Measurements from ENCODE around the gene AATK. TPM values are rescaled to one million over a fixed set of nuclear protein-coding genes. Genes with fewer than 3 reads are reported as not detected.

The AATK gene
- total RNA-seq, 2 experiments from 2014 or later, result 0.15 to 0.38 TPM

DNA sequence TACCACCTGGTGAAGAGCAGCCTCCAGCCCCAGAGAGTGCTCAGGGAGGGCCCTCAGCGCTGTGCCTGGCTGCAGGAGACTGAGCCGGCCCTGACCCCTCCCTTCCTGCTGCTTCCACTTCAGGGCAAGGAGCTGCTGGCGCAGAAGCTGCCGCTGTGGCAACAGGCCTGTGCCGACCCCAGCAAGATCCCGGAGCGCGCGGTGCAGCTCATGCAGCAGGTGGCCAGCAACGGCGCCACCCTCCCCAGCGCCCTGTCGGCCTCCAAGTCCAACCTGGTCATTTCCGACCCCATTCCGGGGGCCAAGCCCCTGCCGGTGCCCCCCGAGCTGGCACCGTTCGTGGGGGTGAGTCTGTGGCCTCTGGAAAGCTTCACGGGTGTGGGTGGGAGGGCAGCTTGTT lies 62.6 kb downstream of the AATK start:
- CTCF ChIA-PET, result interaction anchor here (1.3 to 3.7 kb wide), 5 partner anchors 9 to 676 kb away, joined by 3 to 50 read pairs (median 9); no protein-coding TSS in a partner anchor
- POLR2A ChIA-PET, result no interaction called here

DNA sequence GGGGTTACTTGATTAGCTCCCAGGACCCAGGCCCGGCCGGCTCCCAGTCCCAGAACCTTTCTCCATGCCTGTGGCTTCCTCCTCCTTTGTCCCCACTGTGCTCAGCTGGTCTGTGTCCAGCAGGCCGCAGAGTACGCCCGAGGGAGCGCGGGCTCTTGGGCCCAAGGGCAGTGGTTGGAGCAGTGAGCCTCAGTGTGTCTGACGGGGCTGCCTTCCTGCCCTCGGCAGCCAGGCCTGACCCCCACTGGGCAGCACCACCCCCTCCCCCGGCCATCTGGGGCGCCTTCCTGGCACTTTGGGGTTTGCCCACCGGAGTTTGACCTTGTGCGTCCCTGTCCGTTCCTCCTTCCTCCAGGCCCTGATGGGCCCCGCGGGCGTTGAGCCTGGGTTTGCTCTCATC lies 63.2 kb downstream of the AATK start:
- ChIA-PET POLR2A (no interaction called here), CTCF (interaction anchor here (1.0 to 3.7 kb wide), 15 partner anchors 9 to 204 kb away, joined by 3 to 50 read pairs (median 6); partner anchors contain the start of genes NDUFAF8 and TEPSIN)

DNA sequence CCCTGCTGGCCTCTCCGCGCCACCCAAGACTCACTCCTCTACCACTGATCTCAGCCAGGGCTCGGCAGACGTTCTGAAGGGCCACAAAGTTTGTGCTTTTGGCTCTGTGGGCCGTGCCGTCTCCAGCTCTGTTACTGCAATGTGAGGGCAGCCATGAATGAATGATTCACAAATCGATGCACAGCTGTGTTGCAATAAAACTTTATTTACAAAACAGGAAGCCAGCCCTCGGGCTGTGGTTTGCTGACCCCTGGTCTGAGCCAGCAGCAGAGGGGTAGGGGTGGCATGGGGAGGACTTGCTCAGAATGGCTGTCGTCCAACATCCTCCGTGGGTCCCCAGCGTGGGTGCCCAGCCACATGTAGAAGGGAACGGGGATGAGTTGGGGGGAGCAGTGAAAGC lies 63.7 kb downstream of the AATK start:
- CTCF ChIA-PET, result interaction anchor here (0.6 to 3.7 kb wide), 25 partner anchors 10 to 675 kb away, joined by 3 to 50 read pairs (median 4); partner anchors contain the start of genes CEP131, NDUFAF8 and TEPSIN
- POLR2A ChIA-PET, result no interaction called here

DNA sequence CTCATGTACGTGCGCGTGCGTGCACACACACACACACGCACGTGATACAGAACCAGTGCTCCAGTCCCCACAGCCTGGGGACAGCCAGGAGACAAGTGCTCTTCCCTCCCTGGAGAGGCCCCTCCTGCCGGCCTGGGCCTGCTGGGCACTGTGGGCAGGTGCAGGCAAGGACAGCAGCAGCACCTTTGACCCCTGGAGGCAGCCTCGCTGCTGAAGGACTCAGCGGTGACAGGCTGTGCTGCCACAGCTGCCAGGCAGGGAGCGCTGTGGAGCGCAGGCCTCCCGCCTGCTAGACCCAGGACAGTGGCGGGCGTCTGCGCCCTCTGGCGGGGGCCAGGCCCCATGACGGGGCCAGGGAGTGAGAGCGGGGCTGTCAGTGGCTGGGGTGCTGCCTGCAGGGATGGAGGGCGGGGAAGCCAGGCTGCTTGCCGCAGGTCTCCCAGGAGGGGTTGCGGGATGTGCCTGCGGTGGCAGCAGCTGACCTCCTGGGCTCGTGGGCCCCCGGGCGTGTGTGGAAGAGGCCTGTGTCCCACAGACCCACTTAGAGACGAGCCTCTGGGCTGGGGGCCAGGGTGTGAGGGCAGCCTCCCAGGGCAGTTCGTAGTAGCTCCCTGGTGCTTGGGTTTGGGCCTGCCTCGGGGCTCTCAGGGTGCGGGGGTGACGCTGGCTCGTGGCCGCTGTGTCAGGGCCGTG lies 64.3 kb downstream of the AATK start:
- POLR2A ChIA-PET, result no interaction called here
- CTCF ChIA-PET, result interaction anchor here (0.6 to 3.7 kb wide), 32 partner anchors 11 to 675 kb away, joined by 3 to 50 read pairs (median 4); partner anchors contain the start of genes CEP131, NDUFAF8 and TEPSIN

DNA sequence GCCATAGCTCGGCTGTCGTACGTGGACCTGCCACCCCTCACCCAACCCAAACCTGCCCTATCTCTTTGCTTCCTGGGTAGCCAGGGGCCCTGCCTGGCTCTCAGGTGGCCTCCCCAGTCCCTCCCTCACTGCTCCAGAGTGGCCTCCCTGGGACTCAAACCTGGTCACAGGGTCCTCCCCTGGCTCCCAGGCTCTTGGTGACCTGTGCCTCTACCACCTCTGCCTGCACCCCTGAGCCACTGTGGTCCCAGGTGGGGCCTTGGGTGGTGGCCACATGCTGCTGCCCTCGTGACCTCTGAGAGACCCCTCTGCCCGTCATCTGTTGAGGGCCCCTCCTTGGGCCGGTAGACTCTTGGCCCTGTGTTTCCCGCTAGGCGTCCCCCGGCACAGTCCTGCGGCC lies 65.4 kb downstream of the AATK start:
- POLR2A ChIA-PET, result no interaction called here
- CTCF ChIA-PET, result interaction anchor here (1.4 kb wide), 1 partner anchor 75 kb away, joined by 3 read pairs; no protein-coding TSS in a partner anchor

DNA sequence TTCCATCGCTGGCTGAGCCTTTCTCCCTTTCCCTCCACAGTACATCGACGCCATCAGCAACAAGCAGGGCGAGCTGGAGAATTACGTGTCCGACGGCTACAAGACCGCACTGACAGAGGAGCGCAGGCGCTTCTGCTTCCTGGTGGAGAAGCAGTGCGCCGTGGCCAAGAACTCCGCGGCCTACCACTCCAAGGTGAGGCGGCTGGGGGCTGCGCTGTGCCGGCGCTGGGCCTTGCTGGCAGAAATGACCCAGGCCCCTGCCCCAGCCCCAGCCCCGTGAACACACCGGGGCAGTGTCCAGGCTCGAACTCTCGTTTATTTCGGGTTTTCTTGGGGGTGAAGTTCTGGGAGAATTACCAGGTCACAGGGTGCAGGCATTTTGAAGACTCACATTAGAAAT lies 66.1 kb downstream of the AATK start:
- ChIA-PET POLR2A (no interaction called here), CTCF (interaction anchor here (1.4 to 2.7 kb wide), 2 partner anchors 74 to 77 kb away, joined by 3 to 13 read pairs; no protein-coding TSS in a partner anchor)

DNA sequence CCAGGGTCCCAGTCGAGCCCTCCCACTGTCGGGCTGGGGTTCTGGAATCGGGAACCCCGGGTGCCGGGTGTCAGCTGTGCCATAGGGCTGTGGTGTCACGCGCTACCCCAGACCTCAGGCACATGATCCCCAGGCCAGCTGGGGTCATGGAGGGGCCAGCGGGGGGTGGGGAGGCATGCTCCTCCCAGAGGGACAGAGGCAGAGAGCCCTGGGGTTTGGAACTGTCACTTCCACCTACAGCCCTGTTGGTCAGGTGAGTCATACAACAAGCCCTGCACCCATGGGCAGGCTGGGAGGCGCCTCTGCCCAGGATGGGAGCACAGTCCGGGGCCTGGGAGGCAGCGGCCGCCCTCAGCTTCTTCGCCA lies 68.1 kb downstream of the AATK start:
- ChIA-PET POLR2A (interaction anchor here (0.7 to 0.8 kb wide), 2 partner anchors 63 to 141 kb away, joined by 3 to 4 read pairs; partner anchors contain the start of genes BAIAP2, NDUFAF8 and TEPSIN), CTCF (interaction anchor here (0.7 to 2.7 kb wide), 9 partner anchors 41 to 387 kb away, joined by 3 to 13 read pairs (median 4); no protein-coding TSS in a partner anchor)

DNA sequence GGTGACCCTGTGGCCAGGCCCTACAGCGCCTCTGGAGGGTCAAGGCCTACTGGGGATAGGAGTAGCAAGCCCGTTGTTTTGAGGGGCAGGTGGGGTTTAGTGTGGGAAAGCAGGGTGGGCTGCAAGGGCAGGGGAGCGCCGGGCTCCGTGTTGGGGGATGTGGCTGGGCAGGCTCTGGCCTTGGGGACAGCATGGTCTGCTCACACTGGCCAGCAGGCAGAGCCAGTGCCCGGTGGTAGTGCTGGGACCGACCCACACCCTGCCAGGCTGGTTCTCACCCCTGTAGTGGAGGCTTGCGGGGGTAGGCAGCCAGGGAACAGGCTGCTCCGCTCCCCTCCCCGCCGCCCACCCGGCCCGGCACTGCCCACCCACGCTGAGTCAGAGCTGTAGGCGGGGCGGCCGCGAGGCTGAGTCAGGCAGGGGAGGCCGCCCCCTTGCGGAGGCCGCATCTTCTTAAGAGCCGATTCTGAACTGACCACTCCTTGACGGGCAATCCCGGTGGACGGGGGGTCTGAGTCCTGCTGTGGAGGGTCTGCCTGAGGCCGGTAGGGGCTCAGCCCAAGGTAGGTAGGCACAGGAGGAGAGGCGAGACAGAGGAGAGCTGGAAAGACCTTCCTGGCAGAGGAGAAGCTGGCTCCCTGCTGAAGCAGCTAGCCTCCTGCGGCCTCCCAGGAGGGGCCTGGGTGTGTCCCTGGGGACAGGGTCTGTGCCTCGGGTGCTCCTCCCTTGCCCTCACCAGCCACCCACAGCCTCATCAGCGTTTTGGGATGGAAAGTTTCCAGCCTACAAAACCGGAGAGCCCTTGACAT lies 68.7 kb downstream of the AATK start:
- POLR2A ChIA-PET, result interaction anchor here (0.7 to 0.8 kb wide), 2 partner anchors 62 to 142 kb away, joined by 3 to 4 read pairs; partner anchors contain the start of genes BAIAP2, NDUFAF8 and TEPSIN
- CTCF ChIA-PET, result interaction anchor here (0.7 to 2.7 kb wide), 10 partner anchors 40 to 387 kb away, joined by 3 to 13 read pairs (median 4); no protein-coding TSS in a partner anchor

DNA sequence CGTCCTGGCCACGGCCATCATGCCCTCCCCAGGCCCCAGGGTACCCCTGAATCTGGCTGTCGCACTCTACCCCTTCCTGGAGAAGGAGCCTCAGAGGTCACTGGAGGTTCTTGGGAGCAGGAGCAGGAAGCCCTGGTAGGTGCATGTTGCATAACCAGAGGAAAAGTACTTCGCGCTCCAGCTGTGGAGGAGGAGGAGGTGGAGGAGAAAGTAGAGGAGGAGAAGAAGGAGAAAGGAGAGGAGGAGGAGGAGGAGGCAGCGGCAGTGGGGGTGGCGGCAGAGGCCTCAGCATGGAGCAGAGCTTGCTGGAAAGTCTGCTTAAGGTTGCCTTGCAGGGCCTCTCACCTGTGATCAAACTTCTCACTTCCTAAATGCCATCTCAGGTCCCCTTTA lies 69.3 kb downstream of the AATK start:
- ChIA-PET CTCF (interaction anchor here (0.8 to 1.7 kb wide), 6 partner anchors 39 to 141 kb away, joined by 3 to 7 read pairs (median 4); no protein-coding TSS in a partner anchor), POLR2A (no interaction called here)

DNA sequence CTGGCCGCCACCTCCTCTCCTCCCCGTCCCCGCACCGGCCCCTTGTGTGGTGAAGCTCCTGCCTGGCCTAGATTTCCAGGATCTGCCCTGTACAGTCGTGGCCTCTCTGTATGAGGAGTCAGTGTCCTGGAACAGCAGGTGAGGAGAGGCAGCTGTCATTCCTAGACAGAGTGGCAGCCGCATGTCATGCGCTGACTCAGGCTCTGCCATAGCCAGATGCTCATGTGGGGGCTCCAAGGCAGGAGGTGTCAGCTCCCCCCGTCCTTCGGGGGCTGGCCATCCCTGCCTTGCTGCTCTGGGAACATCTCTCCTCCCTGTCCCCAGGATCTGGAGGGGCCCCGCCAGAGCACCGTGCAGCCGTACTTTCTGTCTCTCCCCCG lies 70.6 kb downstream of the AATK start:
- ChIA-PET CTCF (interaction anchor here (1.0 to 2.2 kb wide), 3 partner anchors 72 to 197 kb away, joined by 3 to 13 read pairs (median 8); no protein-coding TSS in a partner anchor), POLR2A (interaction anchor here (0.5 to 1.0 kb wide), 2 partner anchors 59 to 144 kb away, joined by 3 to 4 read pairs; partner anchors contain the start of genes NDUFAF8 and TEPSIN)

DNA sequence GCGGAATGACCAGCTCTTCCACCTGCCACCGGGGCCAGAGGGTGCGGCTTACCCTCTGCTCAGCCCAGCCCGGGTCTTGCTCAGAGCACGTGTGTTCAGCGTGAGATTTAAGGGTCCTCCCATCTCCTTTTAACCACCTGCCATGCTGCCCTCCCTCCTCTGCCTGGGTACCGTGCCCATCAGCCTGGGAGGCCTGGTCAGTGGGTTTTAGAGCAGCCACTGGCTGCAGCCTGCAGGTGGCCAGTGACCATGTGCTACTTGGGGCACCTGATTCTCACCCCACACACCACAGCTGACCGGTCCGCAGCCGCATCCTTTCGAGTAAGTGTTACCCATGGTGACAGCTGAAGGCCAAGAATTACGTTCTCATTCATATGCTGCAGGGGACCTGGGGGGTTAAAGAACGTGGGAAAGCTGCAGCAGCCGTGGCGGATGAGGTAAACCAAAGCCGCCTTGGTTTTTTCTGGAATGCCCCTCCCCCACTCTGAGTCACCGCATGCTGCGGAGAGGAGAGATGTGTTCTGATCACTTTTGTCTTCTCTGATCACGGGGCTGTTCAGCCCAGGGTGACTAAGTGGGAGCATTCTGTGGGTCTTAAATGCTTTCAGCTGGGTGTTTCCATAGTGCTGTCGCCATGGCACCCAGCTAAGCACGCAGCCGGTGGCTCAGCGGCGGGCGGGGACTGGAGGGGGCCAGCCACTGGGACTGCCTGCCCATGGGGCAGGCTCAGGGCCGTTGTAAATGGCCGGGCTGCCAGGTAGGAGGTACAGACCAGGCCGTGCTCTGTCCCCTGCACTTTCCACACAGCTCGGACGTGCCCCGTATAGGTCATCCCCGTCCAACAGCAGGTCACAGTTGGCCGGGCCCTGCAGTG lies 71.3 kb downstream of the AATK start:
- ChIA-PET POLR2A (interaction anchor here (1.0 kb wide), 1 partner anchor 144 kb away, joined by 3 read pairs; the partner anchor contains the start of genes NDUFAF8 and TEPSIN), CTCF (interaction anchor here (0.9 to 2.2 kb wide), 4 partner anchors 69 to 197 kb away, joined by 3 to 13 read pairs (median 6); no protein-coding TSS in a partner anchor)

DNA sequence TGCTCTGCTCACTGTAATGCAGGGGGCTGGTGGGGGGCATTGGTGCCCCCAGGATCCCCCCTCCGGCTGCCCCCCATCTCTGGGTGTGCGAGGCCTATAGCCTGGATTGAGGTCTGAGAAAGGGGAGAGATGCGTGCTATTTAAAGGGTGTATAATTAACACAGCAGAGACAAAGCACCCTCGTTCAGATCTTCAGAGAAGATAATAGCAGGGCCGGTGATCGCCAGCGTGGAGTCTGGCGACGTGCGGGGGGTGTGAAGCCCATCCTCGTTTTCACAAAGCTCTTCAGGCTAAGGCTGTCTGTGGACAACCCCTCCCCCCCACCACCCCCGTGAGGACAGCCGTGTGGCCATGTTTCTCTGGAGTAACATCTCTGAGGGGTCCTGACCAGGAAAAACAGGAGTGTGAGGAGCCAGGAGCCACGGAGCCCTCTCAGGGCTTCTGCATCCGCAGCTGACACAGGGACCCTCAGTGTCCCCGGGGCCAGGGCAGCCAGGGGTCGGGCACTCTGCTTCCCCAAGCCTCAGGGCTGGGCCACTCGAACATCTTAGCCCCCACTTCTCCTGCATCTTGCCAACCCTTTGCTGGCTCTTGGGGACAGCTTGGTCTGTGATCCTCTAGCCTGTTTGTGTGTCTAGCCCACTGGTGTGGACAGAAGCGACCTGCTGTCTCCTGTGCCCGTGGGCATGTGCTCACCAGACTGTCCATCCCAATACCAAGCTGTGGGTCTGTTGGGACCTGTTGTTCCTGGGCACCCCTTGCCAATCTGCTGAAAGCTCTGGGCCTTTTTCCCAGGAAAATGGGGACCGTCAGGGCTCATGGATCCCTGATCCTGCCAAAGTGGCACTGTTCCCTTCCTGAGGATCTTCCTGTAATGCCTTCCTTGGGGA lies 72.2 kb downstream of the AATK start:
- CTCF ChIA-PET, result interaction anchor here (0.9 to 2.2 kb wide), 3 partner anchors 68 to 105 kb away, joined by 4 to 13 read pairs (median 8); no protein-coding TSS in a partner anchor
- POLR2A ChIA-PET, result no interaction called here

DNA sequence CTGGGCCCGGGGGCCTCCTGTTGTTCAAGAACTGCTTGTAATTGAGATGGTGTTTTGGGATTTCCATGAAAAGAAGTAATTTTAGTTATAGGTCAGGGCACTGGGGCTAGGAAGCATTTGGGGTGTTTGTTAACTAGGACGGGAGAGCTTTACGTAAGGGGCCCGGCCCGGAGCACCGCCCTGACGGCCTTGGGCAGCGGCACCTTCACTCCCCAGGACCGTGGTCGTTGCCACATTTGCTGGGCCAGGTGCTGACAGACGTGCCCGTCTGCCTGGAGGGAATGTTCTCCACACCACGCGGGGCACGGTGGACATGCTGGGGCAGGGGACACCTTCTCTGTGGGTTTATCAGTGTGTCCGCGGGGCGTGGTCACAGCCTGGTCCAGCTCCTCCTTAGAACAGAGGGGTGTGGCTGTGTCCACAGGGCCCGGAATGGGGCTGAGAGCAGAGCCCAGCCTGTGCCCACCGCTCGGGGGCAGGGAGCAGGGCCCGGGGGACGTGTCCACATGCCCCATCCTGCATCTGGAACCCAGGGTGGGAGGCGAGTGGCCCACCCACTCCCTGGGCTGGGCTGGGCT lies 73.4 kb downstream of the AATK start:
- POLR2A ChIA-PET, result no interaction called here
- CTCF ChIA-PET, result no interaction called here

DNA sequence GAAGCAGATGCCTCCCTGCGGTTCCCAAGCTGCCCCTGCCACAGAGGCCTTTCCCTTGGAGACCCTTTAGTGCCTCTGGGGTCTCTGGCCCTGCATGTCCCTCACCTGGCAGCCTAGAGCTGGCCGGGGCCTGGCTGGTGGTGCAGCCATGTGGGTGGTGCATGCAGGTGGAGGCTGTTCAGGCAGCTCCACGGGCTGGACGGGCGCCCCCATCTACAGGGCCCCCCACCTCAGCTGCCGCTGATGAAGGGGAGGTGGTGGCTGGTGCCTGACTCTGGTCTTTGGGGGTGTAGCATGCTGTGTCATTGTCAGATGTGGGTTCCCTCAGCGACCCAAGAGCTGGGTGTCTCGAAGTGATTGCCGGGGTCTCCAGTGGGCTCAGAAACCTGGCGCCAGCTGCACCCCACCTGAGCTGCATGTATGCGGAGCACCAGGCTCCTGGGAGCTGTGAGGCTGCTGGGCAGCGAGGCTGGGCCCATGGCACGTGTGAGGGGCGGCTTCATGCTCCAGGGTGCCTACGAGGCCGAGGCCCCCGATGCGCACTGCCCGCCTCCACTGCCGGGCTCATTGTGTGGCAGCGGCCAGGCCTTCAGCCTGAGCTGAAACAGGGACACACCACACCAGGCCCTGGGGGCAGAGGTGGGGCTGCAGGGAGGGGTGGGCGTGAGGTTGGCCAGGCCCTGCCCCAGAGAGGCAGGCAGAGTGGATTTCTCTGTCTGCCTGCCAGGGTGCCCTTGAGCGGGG lies 74.1 kb downstream of the AATK start:
- ChIA-PET POLR2A (no interaction called here), CTCF (interaction anchor here (1.8 to 2.0 kb wide), 2 partner anchors 10 to 68 kb away, joined by 6 to 10 read pairs; no protein-coding TSS in a partner anchor)

DNA sequence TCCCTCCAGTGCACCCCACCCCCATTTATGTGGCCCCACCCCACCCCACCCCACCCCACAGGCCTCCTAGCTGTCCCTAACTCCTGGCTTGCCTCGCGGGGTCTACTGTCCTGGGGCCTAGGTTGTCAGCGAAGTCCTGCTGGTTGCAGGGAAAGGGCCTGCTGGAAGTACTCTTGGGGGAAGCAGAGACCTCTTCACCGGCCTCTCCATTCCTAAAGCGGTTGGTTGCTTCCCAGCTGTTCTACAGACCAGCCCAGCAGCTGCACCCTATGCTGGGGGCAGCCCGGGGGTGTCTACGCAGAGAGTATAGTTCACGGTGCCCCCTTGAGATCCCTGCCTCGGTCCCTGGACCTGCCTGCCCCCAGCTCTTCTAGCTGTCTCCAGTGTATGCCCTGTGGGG lies 74.9 kb downstream of the AATK start:
- CTCF ChIA-PET, result interaction anchor here (1.8 to 2.0 kb wide), 2 partner anchors 11 to 67 kb away, joined by 6 to 10 read pairs; no protein-coding TSS in a partner anchor
- POLR2A ChIA-PET, result no interaction called here

DNA sequence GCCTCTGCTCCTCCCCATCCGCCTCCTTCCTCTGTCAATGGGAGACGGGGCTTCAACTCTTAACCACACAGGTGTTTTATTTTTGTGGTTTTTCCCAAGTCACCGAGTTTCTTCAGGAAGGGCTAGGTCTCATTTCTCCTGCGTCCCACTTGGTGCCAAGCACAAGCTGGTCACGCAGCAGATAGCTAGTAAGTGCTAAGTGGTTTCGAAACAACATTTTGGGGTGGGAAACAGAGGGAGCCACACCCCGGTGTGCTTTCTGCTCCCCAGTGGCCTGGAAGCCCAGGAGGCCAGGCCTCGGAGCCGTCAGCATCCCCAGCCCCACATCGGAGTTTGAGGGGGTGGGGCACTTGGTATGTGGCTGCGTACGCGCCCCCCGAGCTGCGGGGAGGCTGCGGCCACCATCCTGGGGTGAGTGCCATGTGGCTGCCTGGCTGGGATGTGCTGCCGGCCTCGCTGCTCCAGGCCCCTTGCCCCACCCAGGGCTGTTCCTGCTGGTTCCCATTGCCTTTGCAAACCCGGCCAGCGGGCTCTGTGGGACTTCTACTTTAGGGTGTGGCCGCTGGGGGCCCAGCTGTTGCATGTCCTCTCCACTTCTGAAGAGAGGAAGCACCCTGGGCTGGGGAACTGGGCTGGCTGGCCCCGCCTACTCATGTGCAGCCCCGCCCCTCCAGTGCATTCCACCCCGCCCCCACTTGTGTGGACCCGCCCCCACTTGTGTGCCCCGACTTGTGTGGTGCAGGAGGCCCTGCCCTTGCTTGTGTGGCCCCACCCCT lies 75.5 kb downstream of the AATK start:
- POLR2A ChIA-PET, result no interaction called here

More for the DNA sequence above, 75.5 kb downstream of the AATK start:
- CTCF ChIA-PET, result interaction anchor here (1.8 to 2.0 kb wide), 2 partner anchors 11 to 67 kb away, joined by 6 to 10 read pairs; no protein-coding TSS in a partner anchor
